HL-60 (cell line): ENCODE data around the gene MAT2A.
A peak's percentile ranks its signal among the peaks of the same experiment; 100 is the strongest.

Experiments
- DNase-seq, 2 experiments: peaks; one replicate each; pipeline ENCODE4 v3.0.0-alpha.2; 2010 to 2020; ENCODE audit warnings: low read depth in 1 of 2, low spot score in 1 of 2
- H3K27ac ChIP-seq: fragments of 250-450 bp; sonication (Bioruptor Pico); replicated peaks from 2 replicates; pipeline ENCODE4 v1.5.1; 2020; ENCODE audit warnings: mild to moderate bottlenecking, moderate library complexity
- H3K27me3 ChIP-seq: fragments of 250-450 bp; sonication (Bioruptor Pico); 2 replicates; pipeline ENCODE4 v1.5.1; 2021; ENCODE audit warnings: mild to moderate bottlenecking, moderate library complexity; ENCODE audit not compliant: insufficient read depth, poor library complexity, severe bottlenecking
- H3K4me3 ChIP-seq: replicated peaks from 2 replicates; pipeline ENCODE4 v1.5.1; 2011; ENCODE audit warnings: mild to moderate bottlenecking, control low read depth, low read length; ENCODE audit not compliant: insufficient read depth
- GABPA ChIP-seq: IDR thresholded peaks from 2 replicates; pipeline ENCODE4 v1.6.1; 2012; ENCODE audit warnings: low read depth
- POLR2AphosphoS5 ChIP-seq: IDR thresholded peaks from 2 replicates; pipeline ENCODE4 v1.6.1; 2012; ENCODE audit warnings: low read depth
- REST ChIP-seq: IDR thresholded peaks from 2 replicates; pipeline ENCODE4 v1.6.1; 2012; ENCODE audit warnings: low read depth; ENCODE audit not compliant: insufficient replicate concordance
- SPI1 ChIP-seq: IDR thresholded peaks from 2 replicates; pipeline ENCODE4 v1.6.1; 2012; ENCODE audit warnings: low read depth, mild to moderate bottlenecking, borderline replicate concordance
- TF ChIP-seq, protein P1 (sequence below): IDR thresholded peaks from one replicate; pipeline ENCODE4 v1.5.1; 2011; ENCODE audit warnings: low read length, control low read depth, inconsistent platforms; ENCODE audit not compliant: insufficient read depth

MAT2A gene

GRCh38 chr2:85537600-85538506 lies 1.1 kb upstream of the MAT2A start:
- TF ChIP-seq GABPA (0 out of 2 replicates have a peak, but pooled peaks have one; percentile 4), POLR2AphosphoS5 (peak; percentile 70), REST (peak; percentile 9), SPI1 (no peak)
- TF ChIP-seq, protein P1, sequence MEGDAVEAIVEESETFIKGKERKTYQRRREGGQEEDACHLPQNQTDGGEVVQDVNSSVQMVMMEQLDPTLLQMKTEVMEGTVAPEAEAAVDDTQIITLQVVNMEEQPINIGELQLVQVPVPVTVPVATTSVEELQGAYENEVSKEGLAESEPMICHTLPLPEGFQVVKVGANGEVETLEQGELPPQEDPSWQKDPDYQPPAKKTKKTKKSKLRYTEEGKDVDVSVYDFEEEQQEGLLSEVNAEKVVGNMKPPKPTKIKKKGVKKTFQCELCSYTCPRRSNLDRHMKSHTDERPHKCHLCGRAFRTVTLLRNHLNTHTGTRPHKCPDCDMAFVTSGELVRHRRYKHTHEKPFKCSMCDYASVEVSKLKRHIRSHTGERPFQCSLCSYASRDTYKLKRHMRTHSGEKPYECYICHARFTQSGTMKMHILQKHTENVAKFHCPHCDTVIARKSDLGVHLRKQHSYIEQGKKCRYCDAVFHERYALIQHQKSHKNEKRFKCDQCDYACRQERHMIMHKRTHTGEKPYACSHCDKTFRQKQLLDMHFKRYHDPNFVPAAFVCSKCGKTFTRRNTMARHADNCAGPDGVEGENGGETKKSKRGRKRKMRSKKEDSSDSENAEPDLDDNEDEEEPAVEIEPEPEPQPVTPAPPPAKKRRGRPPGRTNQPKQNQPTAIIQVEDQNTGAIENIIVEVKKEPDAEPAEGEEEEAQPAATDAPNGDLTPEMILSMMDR: no peak
- peak; percentile 52 to 65 for DNase-seq
- H3K27me3 ChIP-seq: no peaks in the 10 kb centered on the region
- peak overlapping the region; percentile 98 for H3K4me3 ChIP-seq
- peak overlapping the region; percentile 99 for H3K27ac ChIP-seq

- Histone ChIP-seq H3K27ac (peak overlapping the region; percentile 99), H3K4me3 (peak overlapping the region; percentile 98), H3K27me3 (no peaks in the 10 kb centered on the region)
- peak; percentile 58 to 95 for DNase-seq
- TF ChIP-seq POLR2AphosphoS5 (peak; percentile 50), SPI1 (no peak), GABPA (no peak), REST (no peak)
- TF ChIP-seq, protein P1: no peak
Measured at GRCh38 chr2:85539361-85540132, 579 bp downstream of the MAT2A start.

DNA sequence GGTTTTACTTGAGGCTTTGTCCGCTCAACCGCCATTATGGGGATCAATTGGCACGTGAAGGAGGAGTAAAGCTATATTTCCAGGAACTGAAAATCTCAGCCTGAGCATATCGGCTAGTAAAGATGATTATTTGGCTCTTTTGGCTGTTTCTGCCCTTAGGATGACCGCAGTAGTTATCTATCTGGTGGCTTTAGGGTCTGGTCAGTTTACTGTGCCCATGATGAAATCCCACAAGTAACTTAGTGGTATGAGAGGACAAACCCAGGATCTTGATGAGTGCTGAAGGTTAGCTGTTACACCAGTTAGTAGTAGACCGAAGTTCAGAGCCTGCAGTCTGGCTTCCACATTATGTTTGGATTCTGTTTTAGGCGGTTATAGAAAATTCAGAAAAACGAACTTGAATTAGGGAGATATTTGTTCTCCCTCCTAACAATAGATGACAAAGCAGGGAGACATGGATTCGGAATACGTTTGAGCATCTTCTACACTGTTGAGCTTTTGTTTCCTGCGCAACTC lies 1.2 kb downstream of the MAT2A start:
- DNase-seq: peak in 1 of 2 experiments; percentile 38
- Histone ChIP-seq H3K27ac (peak overlapping the region; percentile 99), H3K4me3 (peak overlapping the region; percentile 98), H3K27me3 (no peaks in the 10 kb centered on the region)
- TF ChIP-seq, protein P1: no peak
- TF ChIP-seq GABPA (no peak), REST (no peak), POLR2AphosphoS5 (no peak), SPI1 (no peak)
